Astrocyte of the cerebellum (primary cell): Measurements from ENCODE around the gene VRK1.

ENCODE experiments used
- DNase-seq: peaks from one replicate; pipeline ENCODE4 v3.0.0-alpha.2; 2011; ENCODE audit warnings: low read depth
- H3K4me3 ChIP-seq: 2 replicates; pipeline ENCODE4 v1.5.1; 2011; ENCODE audit warnings: mild to moderate bottlenecking, low read depth, low read length, moderate library complexity
- in situ Hi-C: cut with HindIII; loops from 2 replicates; pipeline ENCODE4 v1.10.0; 2017; ENCODE audit warnings: low sequenced_read_pairs
- TF ChIP-seq, protein P1 (sequence below): IDR thresholded peaks from 2 replicates; pipeline ENCODE4 v1.5.1; 2012; ENCODE audit warnings: low read length, low read depth, moderate library complexity, mild to moderate bottlenecking; ENCODE audit errors: missing control alignments

Gene VRK1

DNA sequence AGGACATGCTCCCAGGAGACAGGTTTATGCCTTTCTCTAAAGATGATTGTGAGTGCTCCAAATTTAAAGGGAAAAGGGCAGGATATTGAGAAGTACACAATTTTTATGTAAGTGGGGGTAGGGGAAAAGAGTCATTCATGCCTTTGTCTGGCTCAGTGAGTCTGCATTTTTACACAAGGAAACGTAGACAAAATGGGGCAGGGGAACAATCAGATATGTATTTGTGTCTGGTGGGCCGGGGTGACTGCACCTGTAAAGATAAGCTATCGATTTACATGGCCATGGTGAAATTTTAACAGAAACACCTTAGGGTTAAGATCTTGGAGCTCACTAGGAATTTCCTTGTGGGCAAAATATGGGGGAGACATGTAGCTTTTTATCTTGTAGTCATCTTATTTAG, 123.6 kb downstream of the VRK1 start:
- DNase-seq = no peak
- TF ChIP-seq, protein P1, sequence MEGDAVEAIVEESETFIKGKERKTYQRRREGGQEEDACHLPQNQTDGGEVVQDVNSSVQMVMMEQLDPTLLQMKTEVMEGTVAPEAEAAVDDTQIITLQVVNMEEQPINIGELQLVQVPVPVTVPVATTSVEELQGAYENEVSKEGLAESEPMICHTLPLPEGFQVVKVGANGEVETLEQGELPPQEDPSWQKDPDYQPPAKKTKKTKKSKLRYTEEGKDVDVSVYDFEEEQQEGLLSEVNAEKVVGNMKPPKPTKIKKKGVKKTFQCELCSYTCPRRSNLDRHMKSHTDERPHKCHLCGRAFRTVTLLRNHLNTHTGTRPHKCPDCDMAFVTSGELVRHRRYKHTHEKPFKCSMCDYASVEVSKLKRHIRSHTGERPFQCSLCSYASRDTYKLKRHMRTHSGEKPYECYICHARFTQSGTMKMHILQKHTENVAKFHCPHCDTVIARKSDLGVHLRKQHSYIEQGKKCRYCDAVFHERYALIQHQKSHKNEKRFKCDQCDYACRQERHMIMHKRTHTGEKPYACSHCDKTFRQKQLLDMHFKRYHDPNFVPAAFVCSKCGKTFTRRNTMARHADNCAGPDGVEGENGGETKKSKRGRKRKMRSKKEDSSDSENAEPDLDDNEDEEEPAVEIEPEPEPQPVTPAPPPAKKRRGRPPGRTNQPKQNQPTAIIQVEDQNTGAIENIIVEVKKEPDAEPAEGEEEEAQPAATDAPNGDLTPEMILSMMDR = no peak
- H3K4me3 ChIP-seq = no peak overlapping the region
- in situ Hi-C loops = no loop called here

DNA sequence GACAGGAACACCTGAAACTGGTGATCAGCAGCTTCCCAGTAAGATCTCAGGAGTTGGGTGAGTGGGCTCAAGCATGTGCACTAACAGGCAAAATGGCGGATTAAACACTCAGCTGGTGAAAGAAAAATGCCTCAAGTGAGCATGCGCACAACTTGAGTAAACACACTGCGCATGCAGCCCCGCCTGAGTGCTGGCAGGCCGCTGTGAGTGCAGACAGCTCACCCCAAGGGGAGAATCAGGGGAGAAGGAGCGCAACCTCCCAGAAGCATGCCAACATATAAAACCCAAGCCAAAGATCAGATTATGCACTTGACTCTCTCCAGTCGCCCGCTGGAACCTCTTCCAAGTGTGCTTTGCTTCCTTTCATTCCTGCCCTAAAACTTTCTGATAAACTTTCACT, 125.8 kb downstream of the VRK1 start:
- no peak overlapping the region for H3K4me3 ChIP-seq
- DNase-seq = no peak
- in situ Hi-C loops = no loop called here
- TF ChIP-seq, protein P1 = no peak

DNA sequence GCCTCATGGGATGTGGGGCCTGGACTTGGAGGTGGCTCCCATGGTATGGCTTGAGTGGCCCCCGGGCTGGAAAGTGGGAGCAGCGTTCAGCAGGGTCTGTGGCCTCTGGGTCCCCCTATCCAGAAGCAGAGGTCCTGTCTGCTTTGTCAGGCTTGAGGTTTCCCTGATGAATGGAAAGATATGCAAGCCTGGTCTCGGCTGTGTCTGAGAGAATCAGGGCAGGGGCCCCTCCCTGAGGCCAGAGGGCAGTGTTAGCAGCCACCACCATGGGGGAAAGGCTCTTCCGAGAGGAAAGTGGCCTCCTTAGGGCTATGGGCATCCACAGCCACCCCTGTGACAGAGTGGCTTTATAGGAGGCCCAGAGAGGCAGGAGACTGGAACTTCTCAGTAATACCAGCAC, 128.2 kb downstream of the VRK1 start:
- DNase-seq = no peak
- TF ChIP-seq, protein P1 = no peak
- H3K4me3 ChIP-seq = no peak overlapping the region
- in situ Hi-C loops = no loop called here

DNA sequence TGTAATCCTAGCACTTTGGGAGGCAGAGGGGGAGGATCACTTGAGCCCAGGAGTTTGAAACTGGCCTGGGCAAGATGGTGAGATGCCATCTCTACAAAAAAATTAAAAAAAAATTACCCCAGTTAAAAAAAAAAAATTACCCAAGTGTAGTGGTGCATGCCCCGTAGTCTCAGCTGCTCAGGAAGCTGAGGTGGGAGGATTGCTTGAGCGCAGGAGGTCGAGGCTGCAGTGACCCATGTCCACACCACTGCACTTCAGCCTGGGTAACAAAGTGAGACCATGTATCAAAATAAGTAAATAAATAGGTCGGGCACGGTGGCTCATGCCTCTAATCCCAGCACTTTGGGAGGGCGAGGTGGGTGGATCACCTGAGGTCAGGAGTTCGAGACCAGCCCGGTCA, 128.8 kb downstream of the VRK1 start:
- H3K4me3 ChIP-seq = no peak overlapping the region
- in situ Hi-C loops = no loop called here
- DNase-seq = no peak
- TF ChIP-seq, protein P1 = no peak

DNA sequence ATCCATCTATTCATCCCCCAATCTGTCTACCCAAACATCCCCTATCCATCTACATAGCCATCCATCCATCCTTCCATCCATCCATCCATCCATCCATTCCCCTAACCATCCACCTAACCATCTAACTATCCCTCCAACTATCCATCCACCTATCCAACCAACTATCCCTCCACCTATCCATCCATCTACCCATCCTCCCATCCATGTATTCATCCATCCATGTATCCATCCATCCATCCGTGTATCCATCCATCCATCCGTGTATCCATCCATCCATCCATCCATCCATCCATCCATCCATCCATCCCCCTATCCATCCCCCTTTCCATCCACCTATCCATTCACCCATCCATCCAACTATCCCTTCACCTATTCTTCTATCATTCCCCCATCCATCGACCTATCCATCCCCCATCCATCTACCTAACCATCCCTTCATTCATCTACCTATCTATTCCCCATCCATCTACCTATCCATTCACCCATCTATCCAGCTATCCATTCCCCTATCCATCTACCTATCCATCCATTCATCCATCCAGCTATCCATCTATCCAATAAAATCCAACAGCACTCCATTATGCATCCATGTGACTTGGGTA, 131.7 kb downstream of the VRK1 start:
- in situ Hi-C loops = no loop called here
- no peak overlapping the region for H3K4me3 ChIP-seq
- TF ChIP-seq, protein P1 = no peak
- DNase-seq = no peak

DNA sequence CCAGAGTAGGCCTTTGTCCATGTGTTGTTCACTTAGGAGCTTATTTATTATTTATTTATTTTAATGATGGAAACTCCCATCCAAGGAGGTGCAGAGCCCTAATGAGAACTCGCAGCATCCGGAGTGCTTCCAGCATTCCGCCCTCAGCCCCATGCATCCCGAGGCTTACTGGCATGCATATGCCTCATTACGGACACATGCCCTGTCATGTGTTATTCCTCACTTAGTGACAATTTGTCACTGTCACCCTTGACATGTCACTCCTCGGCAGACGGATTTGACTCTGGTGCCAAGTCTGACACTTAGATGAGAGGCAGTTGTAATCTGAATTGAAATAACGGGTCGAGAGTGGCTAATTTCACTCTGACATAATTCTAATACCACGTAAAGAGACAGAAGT, 132.8 kb downstream of the VRK1 start:
- TF ChIP-seq, protein P1 = no peak
- in situ Hi-C loops = no loop called here
- no peak for DNase-seq
- H3K4me3 ChIP-seq = no peak overlapping the region
